ENCODE measurements around the gene MAP2K1. TPM values are rescaled to one million over a fixed set of nuclear protein-coding genes. Genes with fewer than 3 reads are reported as not detected.

The MAP2K1 gene
- total and polyA plus RNA-seq, 9 of the 15 experiments (the other 6 are each of a cell fraction or from before 2014, with no cell fraction given), result 7.5 to 58.3 (median 30.0) TPM

GRCh38 chr15:66494262-66494661 lies 107.5 kb downstream of the MAP2K1 start:
- H3K4me3 ChIP-seq, result no peak overlapping the region
- BruUV-seq (replicated peaks), result no TSS peak
- H3K4me1 ChIP-seq (replicated peaks in 1 of 2; ENCODE audit: control insufficient read depth in 2 of 2, insufficient read depth in 2 of 2, low read length in 2 of 2), result peaks cover 8% of the 10 kb centered on the region in 2 experiments; a peak in 4 of 5 replicates
- H3K27ac ChIP-seq (ENCODE audit: extremely low read depth, low read depth, low read length), result no peak overlapping the region
- peaks cover 36% of the 10 kb centered on the region for H3K79me2 ChIP-seq (ENCODE audit: control insufficient read depth, insufficient read depth, low read length)
- no peaks in the 10 kb centered on the region for H3K9me3 ChIP-seq (replicated peaks; ENCODE audit: control insufficient read depth, insufficient read depth, low read depth, low read length)
- no peaks in the 10 kb centered on the region for H3K27me3 ChIP-seq (ENCODE audit: control insufficient read depth in 2 of 2, insufficient read depth in 2 of 2, low read length in 2 of 2)
- in situ Hi-C loops (cut with MboI) (no loop called here), intact Hi-C loops (cut with micrococcal nuclease) (loop anchor here (10.0 kb wide), 1 partner anchor 361 kb away; no protein-coding TSS in a partner anchor)
- no peak for ATAC-seq
- CTCF ChIA-PET (ENCODE audit: low intra/inter-chr PET ratio), result no interaction called here
- FAIRE-seq, result no peak
- no peak for DNase-seq (ENCODE audit: extremely low read depth in 1 of 4, low spot score in 3 of 4)
- no peak overlapping the region for H3K4me2 ChIP-seq (ENCODE audit: insufficient read depth, low read length)
- no peak overlapping the region for H3K9ac ChIP-seq (ENCODE audit: insufficient read depth in 1 of 2, low read depth in 2 of 2, low read length in 2 of 2)
- POLR2A ChIA-PET, result interaction anchor here (0.7 to 1.9 kb wide), 5 partner anchors 8 to 1610 kb away, joined by 3 to 8 read pairs (median 4); partner anchors contain the start of gene ZWILCH
- H3K9me1 ChIP-seq (ENCODE audit: control insufficient read depth, insufficient read depth, low read length), result no peaks in the 10 kb centered on the region
- peaks cover 13% of the 10 kb centered on the region for H4K20me1 ChIP-seq (replicated peaks; ENCODE audit: control insufficient read depth, insufficient read depth, low read length)
- 97% methylated on average over 2 of the region's 2 CpGs for WGBS (ENCODE audit: insufficient coverage, low coverage, missing lambda C conversion rate)
- H3K36me3 ChIP-seq (ENCODE audit: control insufficient read depth, insufficient read depth, low read length), result peaks cover 88% of the 10 kb centered on the region
- no peak overlapping the region for H2AFZ ChIP-seq (ENCODE audit: low read depth, low read length)
- no peak for TF ChIP-seq HMG20A (CRISPR knock-in tag; conservative IDR thresholded peaks at IDR 0.05)
- TF ChIP-seq ZNF280A (IDR thresholded peaks at IDR 0.05; ENCODE audit: low read depth, partially characterized antibody), result no peak
- no peak for TF ChIP-seq ZHX1 (conservative IDR thresholded peaks at IDR 0.05; ENCODE audit: low read length)
- TF ChIP-seq MYBL2 (IDR thresholded peaks at IDR 0.05; ENCODE audit: low read depth), result no peak
- no peak for TF ChIP-seq MYBL2 (CRISPR knock-in tag; IDR thresholded peaks at IDR 0.05; ENCODE audit: borderline replicate concordance)
- TF ChIP-seq HES1 (IDR thresholded peaks at IDR 0.05; ENCODE audit: low read depth), result no peak
- TF ChIP-seq ILF3 (IDR thresholded peaks at IDR 0.05; ENCODE audit: borderline replicate concordance), result no peak
- no peak for TF ChIP-seq ZC3H11A (IDR thresholded peaks at IDR 0.05; ENCODE audit: low read depth, low read length)
- TF ChIP-seq, protein P1, sequence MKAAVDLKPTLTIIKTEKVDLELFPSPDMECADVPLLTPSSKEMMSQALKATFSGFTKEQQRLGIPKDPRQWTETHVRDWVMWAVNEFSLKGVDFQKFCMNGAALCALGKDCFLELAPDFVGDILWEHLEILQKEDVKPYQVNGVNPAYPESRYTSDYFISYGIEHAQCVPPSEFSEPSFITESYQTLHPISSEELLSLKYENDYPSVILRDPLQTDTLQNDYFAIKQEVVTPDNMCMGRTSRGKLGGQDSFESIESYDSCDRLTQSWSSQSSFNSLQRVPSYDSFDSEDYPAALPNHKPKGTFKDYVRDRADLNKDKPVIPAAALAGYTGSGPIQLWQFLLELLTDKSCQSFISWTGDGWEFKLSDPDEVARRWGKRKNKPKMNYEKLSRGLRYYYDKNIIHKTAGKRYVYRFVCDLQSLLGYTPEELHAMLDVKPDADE (conservative IDR thresholded peaks at IDR 0.05; ENCODE audit: control insufficient read depth, low read depth, low read length), result no peak
- TF ChIP-seq RREB1 (CRISPR knock-in tag; IDR thresholded peaks at IDR 0.05), result no peak
